GM23338 (cell line): ENCODE results near the gene TP53BP2. TPM values are rescaled to one million over a fixed set of nuclear protein-coding genes. Genes with fewer than 3 reads are reported as not detected.

Experiments
- ATAC-seq: fragments of 200-7000 bp; cut with Tn5 transposase; 3 replicates; pipeline ENCODE4 v1.9.1; 2020
- DNase-seq: peaks from one replicate; pipeline ENCODE4 v3.0.0-alpha.2; 2015; ENCODE audit warnings: low spot score
- H2AFZ ChIP-seq: fragments of 200-600 bp; sonication (generic); 2 replicates; pipeline ENCODE4 v1.8.0; 2016; ENCODE audit warnings: antibody characterized with exemption, mild to moderate bottlenecking, moderate library complexity
- H3F3A ChIP-seq: fragments of 200-600 bp; sonication (generic); replicated peaks from 2 replicates; pipeline ENCODE4 v1.8.0; 2017; ENCODE audit warnings: antibody characterized with exemption, mixed run types, low read depth
- H3K27ac ChIP-seq: fragments of 200-600 bp; sonication (generic); 2 replicates; pipeline ENCODE4 v1.6.1; 2016; ENCODE audit warnings: low read depth
- H3K27me3 ChIP-seq: fragments of 200-600 bp; sonication (generic); 2 replicates; pipeline ENCODE4 v1.8.0; 2016; ENCODE audit warnings: mild to moderate bottlenecking, mixed run types, moderate library complexity; ENCODE audit not compliant: insufficient read depth
- H3K36me3 ChIP-seq: fragments of 200-600 bp; sonication (generic); 2 replicates; pipeline ENCODE4 v1.8.0; 2016; ENCODE audit warnings: mild to moderate bottlenecking; ENCODE audit not compliant: insufficient read depth
- H3K4me1 ChIP-seq: fragments of 200-600 bp; sonication (generic); 2 replicates; pipeline ENCODE4 v1.8.0; 2016; ENCODE audit warnings: mild to moderate bottlenecking, moderate library complexity; ENCODE audit not compliant: insufficient read depth
- H3K4me2 ChIP-seq: fragments of 200-600 bp; sonication (generic); 2 replicates; pipeline ENCODE4 v1.7.1; 2017; ENCODE audit warnings: mixed run types
- H3K4me3 ChIP-seq: fragments of 200-600 bp; sonication (generic); 2 replicates; pipeline ENCODE4 v1.6.1; 2016; ENCODE audit warnings: mixed run types
- H3K79me2 ChIP-seq: fragments of 200-600 bp; sonication (generic); replicated peaks from 2 replicates; pipeline ENCODE4 v1.8.0; 2017; ENCODE audit warnings: mild to moderate bottlenecking; ENCODE audit not compliant: insufficient read depth
- H3K9me2 ChIP-seq: fragments of 200-600 bp; sonication (generic); 2 replicates; pipeline ENCODE4 v1.8.0; 2017; ENCODE audit not compliant: insufficient read depth
- H4K20me1 ChIP-seq: fragments of 200-600 bp; sonication (generic); replicated peaks from 2 replicates; pipeline ENCODE4 v1.8.0; 2017; ENCODE audit warnings: mild to moderate bottlenecking; ENCODE audit not compliant: insufficient read depth
- H3K27ac Mint-ChIP-seq: 2 replicates; pipeline ENCODE4 v1.8.0; 2020; ENCODE audit warnings: inconsistent platforms, mild to moderate bottlenecking, moderate library complexity, mixed read lengths
- H3K27me3 Mint-ChIP-seq: 3 replicates; pipeline ENCODE4 v1.8.0; 2022; ENCODE audit warnings: low read depth, mild to moderate bottlenecking, moderate library complexity, mixed read lengths, inconsistent platforms; ENCODE audit not compliant: insufficient read depth, poor library complexity
- H3K36me3 Mint-ChIP-seq: 3 replicates; pipeline ENCODE4 v1.8.0; 2021; ENCODE audit warnings: low read depth, mild to moderate bottlenecking, inconsistent platforms, moderate library complexity, mixed read lengths
- H3K4me1 Mint-ChIP-seq: 3 replicates; pipeline ENCODE4 v1.8.0; 2020; ENCODE audit warnings: mild to moderate bottlenecking, inconsistent platforms, mixed read lengths
- H3K4me3 Mint-ChIP-seq: 3 replicates; pipeline ENCODE4 v1.8.0; 2021; ENCODE audit warnings: moderate library complexity, mild to moderate bottlenecking, inconsistent platforms, mixed read lengths
- H3K9me3 Mint-ChIP-seq: 3 replicates; pipeline ENCODE4 v1.8.0; 2020; ENCODE audit warnings: moderate library complexity, mild to moderate bottlenecking, inconsistent platforms, mixed read lengths
- CTCF ChIP-seq, 2 experiments: fragments of 200-600 bp in 1 of 2; sonication (generic) in 1 of 2; conservative IDR thresholded peaks; 2 replicates each; pipeline versions ENCODE4 v1.5.1 to v1.6.1; 2016 to 2017; ENCODE audit warnings: antibody characterized with exemption in 2 of 2, low read depth in 2 of 2, mild to moderate bottlenecking in 2 of 2, moderate library complexity in 1 of 2
- ETS1 ChIP-seq: IDR thresholded peaks from 2 replicates; pipeline ENCODE4 v1.6.1; 2016; ENCODE audit warnings: antibody characterized with exemption
- EZH2 ChIP-seq: fragments of 200-600 bp; sonication (generic); IDR thresholded peaks from one replicate; pipeline ENCODE4 v1.8.0; 2017; ENCODE audit warnings: antibody characterized with exemption, mild to moderate bottlenecking, low read depth; ENCODE audit not compliant: unreplicated experiment
- EZH2phosphoT487 ChIP-seq: fragments of 200-600 bp; sonication (generic); IDR thresholded peaks from one replicate; pipeline ENCODE4 v1.8.1; 2018; ENCODE audit warnings: antibody characterized with exemption; ENCODE audit not compliant: unreplicated experiment
- JUNB ChIP-seq: IDR thresholded peaks from one replicate; pipeline ENCODE4 v1.6.1; 2016; ENCODE audit warnings: antibody characterized with exemption; ENCODE audit not compliant: unreplicated experiment
- NANOG ChIP-seq: IDR thresholded peaks from 2 replicates; pipeline ENCODE4 v1.6.1; 2016; ENCODE audit warnings: antibody characterized with exemption, borderline replicate concordance
- POLR2AphosphoS5 ChIP-seq: IDR thresholded peaks from 2 replicates; pipeline ENCODE4 v1.6.1; 2016; ENCODE audit warnings: antibody characterized with exemption, low read depth
- REST ChIP-seq: IDR thresholded peaks from one replicate; pipeline ENCODE4 v1.6.1; 2018; ENCODE audit warnings: antibody characterized with exemption; ENCODE audit not compliant: unreplicated experiment
- ZNF114 ChIP-seq: fragments of 250-450 bp; sonication (Bioruptor Pico); IDR thresholded peaks from 2 replicates; pipeline ENCODE4 v1.5.0; 2020; ENCODE audit warnings: mild to moderate bottlenecking, moderate library complexity
- ZNF331 ChIP-seq: fragments of 250-450 bp; sonication (Bioruptor Pico); IDR thresholded peaks from 2 replicates; pipeline ENCODE4 v1.5.0; 2020; ENCODE audit warnings: low read depth, mild to moderate bottlenecking, moderate library complexity
- polyA plus RNA-seq: library from polyadenylated mRNA; unstranded; fragments of >200 nt; fragmentation: Nextera tagmentation; extraction: Ambion mirVana; gene quantifications from 2 replicates; pipeline ENCODE4 v1.2.1, GENCODE V29; 2016
- total RNA-seq: library from RNA; depleted of rRNA; stranded (reverse); fragments of >200 nt; shearing (Covaris generic); gene quantifications from 2 replicates; pipeline ENCODE4 v1.2.3, GENCODE V29; 2014

Gene TP53BP2
- total and polyA plus RNA-seq, 2 experiments from 2014 or later = 10.1 to 32.9 TPM

GRCh38 chr1:223852337-223852736, 6.6 kb upstream of the TP53BP2 start (continued):
- TF ChIP-seq CTCF (conservative IDR thresholded peaks at IDR 0.05; ENCODE audit: low read depth in 2 of 2) = no peak
- TF ChIP-seq ZNF114 (CRISPR knock-in tag) = no peak
- no peak for TF ChIP-seq REST
- no peak for TF ChIP-seq POLR2AphosphoS5
- no peak for TF ChIP-seq ETS1
- TF ChIP-seq NANOG = no peak
- TF ChIP-seq EZH2 = no peak
- no peak for TF ChIP-seq JUNB

GRCh38 chr1:223849352-223850254, 3.9 kb upstream of the TP53BP2 start:
- Histone ChIP-seq H3K36me3 (no peaks in the 10 kb centered on the region), H3K4me2 (no peak overlapping the region)
- H3K9me3 Mint-ChIP-seq = no peaks in the 10 kb centered on the region
- TF ChIP-seq JUNB (no peak), ZNF331 (CRISPR knock-in tag) (no peak), POLR2AphosphoS5 (no peak), ETS1 (no peak), EZH2phosphoT487 (no peak)

More at GRCh38 chr1:223849352-223850254, 3.9 kb upstream of the TP53BP2 start:
- H2AFZ ChIP-seq = peak overlapping the region; percentile 23; the same call in 1 of the 2 replicates
- H3K27ac ChIP-seq = no peak overlapping the region
- H3K9me2 ChIP-seq = no peaks in the 10 kb centered on the region
- no peak overlapping the region for H3K27ac Mint-ChIP-seq
- H3K4me1 Mint-ChIP-seq = peaks cover 12% of the 10 kb centered on the region
- peaks cover 6% of the 10 kb centered on the region for H3K79me2 ChIP-seq
- H3K36me3 Mint-ChIP-seq = no peaks in the 10 kb centered on the region
- peaks cover 7% of the 10 kb centered on the region for H3K27me3 Mint-ChIP-seq
- H3F3A ChIP-seq = peaks cover 9% of the 10 kb centered on the region
- H3K4me3 Mint-ChIP-seq = no peak overlapping the region
- ATAC-seq (no peak), DNase-seq (no peak)
- H3K4me3 ChIP-seq = no peak overlapping the region
- peaks cover 2% of the 10 kb centered on the region; the same call in 1 of the 2 replicates for H3K4me1 ChIP-seq
- H3K27me3 ChIP-seq = peaks cover 3% of the 10 kb centered on the region
- peaks cover 3% of the 10 kb centered on the region; the same call in 1 of the 2 replicates for H4K20me1 ChIP-seq
